HCT116 (cell line): Measurements from ENCODE around the gene MYH6. TPM values are rescaled to one million over a fixed set of nuclear protein-coding genes. Genes with fewer than 3 reads are reported as not detected.

Experiments
- ATAC-seq: fragments of 200-7000 bp; cut with Tn5 transposase; 2 replicates; pipeline ENCODE4 v1.9.1; 2020; ENCODE audit warnings: mild to moderate bottlenecking, moderate library complexity
- BruUV-seq: library from RNA; stranded (reverse); fragments of 400-500 nt; replicated peaks from 2 replicates; lab custom pipeline; 2021; lab: Mats Ljungman, UMichigan
- CTCF ChIA-PET: fragments of 300-600 bp; sonication (Branson Sonifier 250); formaldehyde crosslinking; loops from one replicate; lab custom pipeline; 2021; ENCODE audit warnings: antibody characterized with exemption; lab: Charles Lee
- POLR2A ChIA-PET: fragments of 300-600, 350-600 bp; sonication (Branson Sonifier 250); formaldehyde crosslinking; loops from one replicate; lab custom pipeline; 2021; ENCODE audit warnings: antibody characterized with exemption; lab: Charles Lee
- RAD21 ChIA-PET, 2 experiments: fragments of 300-600 bp; sonication (Branson Sonifier 250); formaldehyde crosslinking; loops; one replicate each; lab custom pipeline; 2023; ENCODE audit warnings: low total read pairs in 2 of 2; ENCODE audit not compliant: uncharacterized antibody in 2 of 2, unreplicated experiment in 2 of 2, low non-redundant PET in 1 of 2; lab: Charles Lee
- DNase-seq: peaks from one replicate; pipeline ENCODE4 v3.0.0-alpha.2; 2010; ENCODE audit warnings: low read depth, low spot score
- H2AFZ ChIP-seq: fragments of 200-600 bp; shearing (Covaris generic), sonication (generic); 2 replicates; pipeline ENCODE4 v1.6.1; 2017; ENCODE audit warnings: low read depth, mixed run types, mixed read lengths, antibody characterized with exemption, low read length; ENCODE audit not compliant: poor library complexity, severe bottlenecking
- H3K27ac ChIP-seq: 2 replicates; pipeline ENCODE4 v1.5.1; 2012; ENCODE audit warnings: low read depth, low read length
- H3K27me3 ChIP-seq: fragments of 200-600 bp; sonication (generic); 2 replicates; pipeline ENCODE4 v1.6.1; 2016; ENCODE audit warnings: mixed run types, low read length, mixed read lengths; ENCODE audit not compliant: insufficient read depth
- H3K36me3 ChIP-seq, 2 experiments: fragments of 200-500 bp in 1 of 2; fragments of 200-600 bp in 1 of 2; sonication (Bioruptor generic) in 1 of 2; sonication (generic) in 1 of 2; 2 replicates each; pipeline versions ENCODE4 v1.5.1 to v1.6.1; 2014 to 2016; ENCODE audit warnings: low read length in 2 of 2, inconsistent platforms in 1 of 2, mixed read lengths in 1 of 2, mixed run types in 1 of 2; ENCODE audit not compliant: insufficient read depth in 2 of 2, control insufficient read depth in 1 of 2
- H3K4me1 ChIP-seq, 2 experiments: fragments of 200-600 bp in 1 of 2; sonication (generic) in 1 of 2; 2 replicates each; pipeline versions ENCODE4 v1.5.1 to v1.6.1; 2012 to 2017; ENCODE audit warnings: low read length in 2 of 2, inconsistent platforms in 1 of 2, mild to moderate bottlenecking in 1 of 2, mixed read lengths in 1 of 2, mixed run types in 1 of 2, moderate library complexity in 1 of 2; ENCODE audit not compliant: insufficient read depth in 2 of 2, control insufficient read depth in 1 of 2
- H3K4me2 ChIP-seq: fragments of 200-600 bp; sonication (generic); 2 replicates; pipeline ENCODE4 v1.6.1; 2017; ENCODE audit warnings: mixed run types, low read length, mixed read lengths
- H3K4me3 ChIP-seq, 2 experiments: fragments of 200-600 bp in 1 of 2; sonication (generic) in 1 of 2; replicated peaks in 1 of 2; 2 replicates each; pipeline ENCODE4 v1.5.1; 2011 to 2016; ENCODE audit warnings: low read length in 2 of 2, control low read depth in 1 of 2, low read depth in 1 of 2, mild to moderate bottlenecking in 1 of 2, mixed read lengths in 1 of 2, mixed run types in 1 of 2
- H3K79me2 ChIP-seq: fragments of 200-600 bp; sonication (generic); 2 replicates; pipeline ENCODE4 v1.6.1; 2017; ENCODE audit warnings: mild to moderate bottlenecking, mixed run types, low read length, moderate library complexity, mixed read lengths; ENCODE audit not compliant: insufficient read depth
- H3K9ac ChIP-seq: fragments of 200-600 bp; sonication (generic); 2 replicates; pipeline ENCODE4 v1.6.1; 2016; ENCODE audit warnings: low read length, mixed read lengths
- H3K9me2 ChIP-seq: fragments of 200-600 bp; sonication (generic), shearing (Covaris generic); 2 replicates; pipeline ENCODE4 v1.6.1; 2017; ENCODE audit warnings: mixed run types, mild to moderate bottlenecking, moderate library complexity; ENCODE audit not compliant: insufficient read depth
- H3K9me3 ChIP-seq, 2 experiments: fragments of 200-500 bp in 1 of 2; fragments of 200-600 bp in 1 of 2; sonication (Bioruptor generic) in 1 of 2; sonication (generic) in 1 of 2; 2 replicates each; pipeline ENCODE4 v1.6.1; 2014 to 2017; ENCODE audit warnings: low read length in 2 of 2, mixed read lengths in 2 of 2, inconsistent platforms in 1 of 2, low read depth in 1 of 2, mild to moderate bottlenecking in 1 of 2, mixed run types in 1 of 2, moderate library complexity in 1 of 2; ENCODE audit not compliant: control insufficient read depth in 1 of 2, insufficient read depth in 1 of 2
- H4K20me1 ChIP-seq: fragments of 200-600 bp; sonication (generic), shearing (Covaris generic); 2 replicates; pipeline ENCODE4 v1.6.1; 2017; ENCODE audit warnings: mixed run types, mild to moderate bottlenecking, moderate library complexity; ENCODE audit not compliant: insufficient read depth
- CBX3 ChIP-seq: IDR thresholded peaks from 2 replicates; pipeline ENCODE4 v1.6.1; 2012; ENCODE audit warnings: low read depth
- EGR1 ChIP-seq: IDR thresholded peaks from 2 replicates; pipeline ENCODE4 v1.6.1; 2012; ENCODE audit warnings: low read depth
- EZH2phosphoT487 ChIP-seq: fragments of 200-600 bp; IDR thresholded peaks from 2 replicates; pipeline ENCODE4 v1.6.1; 2018; ENCODE audit warnings: antibody characterized with exemption, borderline replicate concordance
- POLR2A ChIP-seq: IDR thresholded peaks from 2 replicates; pipeline ENCODE4 v1.7.0; 2011; ENCODE audit warnings: borderline replicate concordance; ENCODE audit not compliant: insufficient read depth, insufficient read length; ENCODE audit errors: extremely low read depth
- POLR2AphosphoS5 ChIP-seq: IDR thresholded peaks from 2 replicates; pipeline ENCODE4 v1.6.1; 2011; ENCODE audit warnings: mild to moderate bottlenecking, low read depth, low read length, moderate library complexity
- SIN3A ChIP-seq: IDR thresholded peaks from 2 replicates; pipeline ENCODE4 v1.6.1; 2012; ENCODE audit warnings: low read depth
- SRF ChIP-seq: IDR thresholded peaks from 2 replicates; pipeline ENCODE4 v1.6.1; 2012; ENCODE audit warnings: low read depth
- TCF7L2 ChIP-seq: IDR thresholded peaks from 2 replicates; pipeline ENCODE4 v1.7.0; 2011; ENCODE audit warnings: borderline replicate concordance, inconsistent platforms; ENCODE audit not compliant: insufficient read depth, insufficient read length; ENCODE audit errors: extremely low read depth
- ZFX ChIP-seq: fragments of 450-650 bp; IDR thresholded peaks from 2 replicates; pipeline ENCODE4 v1.6.1; 2017
- intact Hi-C: fragments of 100-400 bp; cut with micrococcal nuclease; formaldehyde crosslinking; loops from 2 replicates; pipeline ENCODE4 v1.10.0; 2022
- total RNA-seq: library from RNA; stranded (reverse); gene quantifications from one replicate; pipeline ENCODE4 v1.2.1, GENCODE V29; 2021; ENCODE audit not compliant: unreplicated experiment
- TF ChIP-seq, protein P1 (sequence below), 3 experiments: fragments of 200-600 bp in 1 of 3; sonication (generic) in 1 of 3; IDR thresholded peaks in 2 of 3; conservative IDR thresholded peaks in 1 of 3; 2 replicates each; pipeline ENCODE4 v1.5.1; 2012 to 2017; ENCODE audit warnings: low read depth in 2 of 3, low read length in 2 of 3, antibody characterized with exemption in 1 of 3, borderline replicate concordance in 1 of 3, control low read depth in 1 of 3, mild to moderate bottlenecking in 1 of 3, mixed read lengths in 1 of 3, mixed run types in 1 of 3, moderate library complexity in 1 of 3; ENCODE audit not compliant: insufficient read depth in 1 of 3
- TF ChIP-seq, protein P2 (sequence below): IDR thresholded peaks from 2 replicates; pipeline ENCODE4 v1.6.1; 2012

MYH6 gene
- total RNA-seq, 1 experiment from 2014 or later: not detected

DNA sequence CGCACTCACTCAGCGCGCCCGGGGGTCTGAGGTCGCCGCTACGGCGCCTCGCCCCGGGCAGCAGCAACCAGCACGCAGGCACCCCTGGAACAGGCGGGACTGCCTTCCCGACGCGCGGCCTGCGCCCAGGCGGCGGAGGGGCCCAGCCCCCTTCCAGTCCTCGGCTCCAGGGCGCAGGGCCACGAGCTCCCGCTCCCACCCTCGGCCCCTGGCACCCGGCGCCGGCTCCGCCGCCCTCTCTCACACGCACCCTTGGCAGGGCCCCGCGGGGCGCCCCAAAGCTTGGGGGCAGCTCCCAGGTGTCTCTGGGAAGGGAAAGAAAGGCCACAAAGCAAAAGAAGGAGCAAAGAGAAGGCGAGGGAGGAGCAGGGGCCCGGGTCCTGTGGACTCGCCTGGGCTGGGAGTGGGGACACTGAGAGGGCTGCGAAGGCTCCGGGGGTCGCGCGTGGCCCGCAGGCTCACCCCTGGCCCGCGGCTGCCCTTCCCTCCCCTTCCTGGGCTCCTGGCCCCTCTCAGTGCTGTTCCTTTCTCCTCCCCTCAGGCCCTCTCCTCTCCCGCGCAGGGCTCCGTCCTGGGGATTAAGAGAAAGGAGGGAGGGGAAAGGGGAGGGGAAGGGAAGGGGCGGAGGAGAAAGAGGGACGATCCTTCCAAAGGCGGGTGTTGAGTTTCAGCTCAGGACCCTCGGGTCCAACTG is 42.2 kb downstream of the MYH6 start:
- H3K4me3 ChIP-seq: no peak overlapping the region
- RAD21 ChIA-PET: no interaction called here
- no peak overlapping the region for H2AFZ ChIP-seq
- CTCF ChIA-PET: no interaction called here
- H3K4me2 ChIP-seq: no peak overlapping the region
- H3K27me3 ChIP-seq: 0 out of 2 replicates have a peak, but pooled peaks cover 3% of the 10 kb centered on the region
- no peak overlapping the region for H3K27ac ChIP-seq
- DNase-seq (no peak), ATAC-seq (no peak)
- POLR2A ChIA-PET: no interaction called here
- no peaks in the 10 kb centered on the region for H4K20me1 ChIP-seq
- TF ChIP-seq POLR2AphosphoS5 (no peak), EGR1 (no peak), SIN3A (no peak)
- H3K9ac ChIP-seq: no peak overlapping the region
- no peaks in the 10 kb centered on the region for H3K79me2 ChIP-seq
- no peaks in the 10 kb centered on the region for H3K36me3 ChIP-seq
- no TSS peak for BruUV-seq
- no peaks in the 10 kb centered on the region for H3K9me2 ChIP-seq
- H3K4me1 ChIP-seq: no peaks in the 10 kb centered on the region; a peak in 1 of 4 replicates
- no peaks in the 10 kb centered on the region for H3K9me3 ChIP-seq
- intact Hi-C loops: no loop called here

DNA sequence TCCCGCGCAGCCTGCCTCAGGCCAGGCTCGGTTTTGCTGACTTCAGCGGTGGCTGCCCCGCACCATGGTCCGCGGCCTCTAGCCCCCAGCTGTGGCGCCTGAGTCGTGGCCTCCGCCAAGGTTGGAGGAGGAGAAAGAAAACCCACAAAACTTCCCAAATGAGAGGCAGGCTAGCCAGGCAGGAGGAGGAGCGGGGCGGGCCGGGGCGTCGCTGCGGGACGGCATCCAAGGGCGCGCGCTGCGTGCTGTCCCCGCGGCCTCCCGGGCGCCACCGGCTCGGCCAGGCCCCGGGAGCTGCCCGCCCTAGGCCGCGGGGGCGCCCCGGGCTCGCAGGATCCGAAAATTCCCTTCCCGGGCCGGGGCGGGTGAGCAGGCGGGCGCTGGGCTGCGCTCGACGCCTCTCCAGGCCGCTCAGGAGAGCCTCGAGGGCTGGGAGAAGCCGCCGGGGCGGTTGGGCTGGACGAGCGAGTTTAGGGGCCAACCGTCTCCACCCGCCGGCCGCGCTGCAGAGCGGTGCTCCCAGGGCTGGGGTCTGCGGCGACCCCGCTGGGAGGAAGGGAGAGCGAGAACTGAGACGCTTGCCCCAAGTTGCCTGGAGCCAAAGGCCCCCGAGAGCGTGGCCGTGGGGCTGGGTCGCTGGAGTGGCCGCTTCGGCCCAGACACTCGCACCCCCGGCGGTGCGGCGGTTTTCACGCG is 42.9 kb downstream of the MYH6 start, which contains the start of gene EFS:
TSS of gene EFS (minus strand) at position 137 of the 696 bp plus-strand sequence. CDS start 147 bp downstream, outside the sequence.
- 0 out of 2 replicates have a peak, but pooled peaks cover 3% of the 10 kb centered on the region for H3K27me3 ChIP-seq
- no peak for TF ChIP-seq SRF
- no peak for TF ChIP-seq TCF7L2
- no peak for TF ChIP-seq POLR2AphosphoS5
- TF ChIP-seq ZFX: no peak
- TF ChIP-seq, protein P1, sequence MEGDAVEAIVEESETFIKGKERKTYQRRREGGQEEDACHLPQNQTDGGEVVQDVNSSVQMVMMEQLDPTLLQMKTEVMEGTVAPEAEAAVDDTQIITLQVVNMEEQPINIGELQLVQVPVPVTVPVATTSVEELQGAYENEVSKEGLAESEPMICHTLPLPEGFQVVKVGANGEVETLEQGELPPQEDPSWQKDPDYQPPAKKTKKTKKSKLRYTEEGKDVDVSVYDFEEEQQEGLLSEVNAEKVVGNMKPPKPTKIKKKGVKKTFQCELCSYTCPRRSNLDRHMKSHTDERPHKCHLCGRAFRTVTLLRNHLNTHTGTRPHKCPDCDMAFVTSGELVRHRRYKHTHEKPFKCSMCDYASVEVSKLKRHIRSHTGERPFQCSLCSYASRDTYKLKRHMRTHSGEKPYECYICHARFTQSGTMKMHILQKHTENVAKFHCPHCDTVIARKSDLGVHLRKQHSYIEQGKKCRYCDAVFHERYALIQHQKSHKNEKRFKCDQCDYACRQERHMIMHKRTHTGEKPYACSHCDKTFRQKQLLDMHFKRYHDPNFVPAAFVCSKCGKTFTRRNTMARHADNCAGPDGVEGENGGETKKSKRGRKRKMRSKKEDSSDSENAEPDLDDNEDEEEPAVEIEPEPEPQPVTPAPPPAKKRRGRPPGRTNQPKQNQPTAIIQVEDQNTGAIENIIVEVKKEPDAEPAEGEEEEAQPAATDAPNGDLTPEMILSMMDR (IDR thresholded peaks at IDR 0.05 in 2 of 3, conservative IDR thresholded peaks at IDR 0.05 in 1 of 3; ENCODE audit: borderline replicate concordance in 1 of 3, insufficient read depth in 1 of 3, low read depth in 2 of 3, low read length in 2 of 3): no peak
- TF ChIP-seq EZH2phosphoT487: no peak
- TF ChIP-seq, protein P2, sequence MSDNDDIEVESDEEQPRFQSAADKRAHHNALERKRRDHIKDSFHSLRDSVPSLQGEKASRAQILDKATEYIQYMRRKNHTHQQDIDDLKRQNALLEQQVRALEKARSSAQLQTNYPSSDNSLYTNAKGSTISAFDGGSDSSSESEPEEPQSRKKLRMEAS: no peak
- TF ChIP-seq CBX3: no peak
- no peak for TF ChIP-seq SIN3A
- TF ChIP-seq POLR2A: no peak
- POLR2A ChIA-PET: no interaction called here
- H3K4me1 ChIP-seq: no peaks in the 10 kb centered on the region; a peak in 1 of 4 replicates
- intact Hi-C loops: no loop called here
- no peak within 1 kb of the TSS for H3K27ac ChIP-seq
- no peaks in the 10 kb centered on the region for H3K9me3 ChIP-seq
- no peak within 1 kb of the TSS for H3K4me2 ChIP-seq
- no peak within 1 kb of the TSS for H2AFZ ChIP-seq
- CTCF ChIA-PET: no interaction called here
- H3K79me2 ChIP-seq: no peaks in the 10 kb centered on the region
- DNase-seq (no peak), ATAC-seq (no peak)
- no peaks in the 10 kb centered on the region for H4K20me1 ChIP-seq
- BruUV-seq: no TSS peak
- RAD21 ChIA-PET: no interaction called here
- H3K9ac ChIP-seq: no peak within 1 kb of the TSS
- H3K9me2 ChIP-seq: no peaks in the 10 kb centered on the region
- H3K36me3 ChIP-seq: no peaks in the 10 kb centered on the region
- no peak within 1 kb of the TSS for H3K4me3 ChIP-seq
